IMR-90 (cell line): ENCODE measurements around the gene PRSS22. TPM values are rescaled to one million over a fixed set of nuclear protein-coding genes. Genes with fewer than 3 reads are reported as not detected.

Source experiments
- ATAC-seq: fragments of 200-7000 bp; cut with Tn5 transposase; 2 replicates; pipeline ENCODE4 v1.9.1; 2020; ENCODE audit warnings: low read depth, mild to moderate bottlenecking, moderate library complexity
- BruUV-seq: library from RNA; stranded (reverse); fragments of 400-500 nt; replicated peaks from 2 replicates; lab custom pipeline; 2021; lab: Mats Ljungman, UMichigan
- CTCF ChIA-PET: fragments of 300-600 bp; formaldehyde crosslinking; extraction: SDS; loops from one replicate; lab custom pipeline; 2021; ENCODE audit warnings: antibody characterized with exemption; lab: Yijun Ruan, JAX
- POLR2A ChIA-PET: fragments of 300-600 bp; sonication (Branson Sonifier 250); formaldehyde crosslinking; loops from one replicate; lab custom pipeline; 2022; ENCODE audit warnings: antibody characterized with exemption; ENCODE audit not compliant: unreplicated experiment; lab: Charles Lee
- DNase-seq: peaks from one replicate; pipeline ENCODE4 v3.0.0; 2013
- H2AFZ ChIP-seq: replicated peaks from 2 replicates; pipeline ENCODE3; 2013; ENCODE audit warnings: low read length, mild to moderate bottlenecking; ENCODE audit not compliant: poor library complexity
- H2AK5ac ChIP-seq: 2 replicates; pipeline ENCODE4 v1.6.1; 2013; ENCODE audit warnings: low read depth, low read length, inconsistent platforms
- H2AK9ac ChIP-seq: replicated peaks from 2 replicates; pipeline ENCODE3; 2013; ENCODE audit warnings: mild to moderate bottlenecking, low read depth, low read length, moderate library complexity; ENCODE audit not compliant: poor library complexity
- H2BK120ac ChIP-seq: 2 replicates; pipeline ENCODE4 v1.6.1; 2013; ENCODE audit warnings: low read depth, low read length, inconsistent platforms
- H2BK15ac ChIP-seq: 3 replicates; pipeline ENCODE4 v1.6.1; 2013; ENCODE audit warnings: low read depth, low read length, inconsistent platforms
- H2BK20ac ChIP-seq: 2 replicates; pipeline ENCODE4 v1.6.1; 2013; ENCODE audit warnings: low read depth, mild to moderate bottlenecking, inconsistent platforms, low read length, moderate library complexity
- H2BK5ac ChIP-seq: 2 replicates; pipeline ENCODE4 v1.6.1; 2013; ENCODE audit warnings: mild to moderate bottlenecking, low read depth, low read length, inconsistent platforms; ENCODE audit not compliant: poor library complexity, severe bottlenecking
- H3K14ac ChIP-seq: replicated peaks from 2 replicates; pipeline ENCODE4 v1.6.1; 2013; ENCODE audit warnings: low read depth, low read length, inconsistent platforms
- H3K18ac ChIP-seq: 2 replicates; pipeline ENCODE4 v1.6.1; 2013; ENCODE audit warnings: low read depth, low read length, control low read depth
- H3K23ac ChIP-seq: 2 replicates; pipeline ENCODE4 v1.6.1; 2013; ENCODE audit warnings: low read depth, low read length, inconsistent platforms
- H3K27ac ChIP-seq: 2 replicates; pipeline ENCODE4 v1.5.1; 2013; ENCODE audit warnings: mild to moderate bottlenecking, control low read depth, low read length; ENCODE audit not compliant: insufficient read depth
- H3K27me3 ChIP-seq: 2 replicates; pipeline ENCODE4 v1.6.1; 2013; ENCODE audit warnings: low read length; ENCODE audit not compliant: control insufficient read depth, insufficient read depth
- H3K36me3 ChIP-seq: 2 replicates; pipeline ENCODE4 v1.6.1; 2013; ENCODE audit warnings: low read length, mixed read lengths; ENCODE audit not compliant: control insufficient read depth, insufficient read depth
- H3K4ac ChIP-seq: 2 replicates; pipeline ENCODE4 v1.6.1; 2013; ENCODE audit warnings: low read depth, low read length, inconsistent platforms
- H3K4me1 ChIP-seq: 2 replicates; pipeline ENCODE4 v1.6.1; 2013; ENCODE audit warnings: low read length, mixed read lengths; ENCODE audit not compliant: control insufficient read depth, insufficient read depth
- H3K4me2 ChIP-seq: 2 replicates; pipeline ENCODE4 v1.6.1; 2013; ENCODE audit warnings: low read depth, mild to moderate bottlenecking, control low read depth, low read length, moderate library complexity
- H3K4me3 ChIP-seq: 2 replicates; pipeline ENCODE4 v1.5.1; 2013; ENCODE audit warnings: low read depth, mild to moderate bottlenecking, control low read depth, low read length, moderate library complexity; ENCODE audit not compliant: insufficient read depth
- H3K56ac ChIP-seq: 2 replicates; pipeline ENCODE4 v1.6.1; 2013; ENCODE audit warnings: low read length, inconsistent platforms; ENCODE audit not compliant: insufficient read depth; ENCODE audit errors: extremely low read depth
- H3K79me1 ChIP-seq, 2 experiments: 2 replicates each; pipeline ENCODE4 v1.6.1; 2013; ENCODE audit warnings: low read length in 2 of 2, inconsistent platforms in 1 of 2, low read depth in 1 of 2
- H3K9ac ChIP-seq: 2 replicates; pipeline ENCODE4 v1.6.1; 2013; ENCODE audit warnings: low read depth, low read length, control low read depth
- H3K9me1 ChIP-seq: 2 replicates; pipeline ENCODE4 v1.6.1; 2013; ENCODE audit warnings: low read length, inconsistent platforms; ENCODE audit not compliant: insufficient read depth
- H3K9me3 ChIP-seq: 2 replicates; pipeline ENCODE4 v1.6.1; 2013; ENCODE audit warnings: low read length; ENCODE audit not compliant: control insufficient read depth, insufficient read depth
- H4K20me1 ChIP-seq: 2 replicates; pipeline ENCODE4 v1.6.1; 2013; ENCODE audit warnings: low read length, inconsistent platforms; ENCODE audit not compliant: insufficient read depth
- H4K5ac ChIP-seq: 2 replicates; pipeline ENCODE4 v1.6.1; 2013; ENCODE audit warnings: mild to moderate bottlenecking, low read depth, low read length, control low read depth
- H4K8ac ChIP-seq, 2 experiments: 2 replicates each; pipeline ENCODE4 v1.6.1; 2013; ENCODE audit warnings: low read depth in 2 of 2, low read length in 2 of 2, control low read depth in 1 of 2, inconsistent platforms in 1 of 2
- H4K91ac ChIP-seq: 2 replicates; pipeline ENCODE4 v1.6.1; 2013; ENCODE audit warnings: low read depth, low read length, inconsistent platforms; ENCODE audit not compliant: insufficient read depth
- BHLHE40 ChIP-seq: fragments of 150-350 bp; IDR thresholded peaks from 2 replicates; pipeline ENCODE4 v1.6.1; 2016; ENCODE audit warnings: mild to moderate bottlenecking, low read depth, low read length
- CEBPB ChIP-seq: IDR thresholded peaks from 2 replicates; pipeline ENCODE4 v1.6.1; 2012; ENCODE audit warnings: low read depth, low read length, improper control_type of control experiment
- CHD1 ChIP-seq: IDR thresholded peaks from 2 replicates; pipeline ENCODE4 v1.6.1; 2012; ENCODE audit warnings: low read depth, low read length, improper control_type of control experiment
- FOS ChIP-seq: fragments of 150-350 bp; IDR thresholded peaks from 2 replicates; pipeline ENCODE4 v1.6.1; 2016; ENCODE audit warnings: low read depth, low read length
- MAFK ChIP-seq: IDR thresholded peaks from 2 replicates; pipeline ENCODE4 v1.6.1; 2012; ENCODE audit warnings: low read depth, low read length, improper control_type of control experiment
- MAZ ChIP-seq: IDR thresholded peaks from 2 replicates; pipeline ENCODE4 v1.6.1; 2012; ENCODE audit warnings: low read depth, mild to moderate bottlenecking, low read length, improper control_type of control experiment, moderate library complexity, borderline replicate concordance
- MXI1 ChIP-seq: IDR thresholded peaks from 2 replicates; pipeline ENCODE4 v1.6.1; 2012; ENCODE audit warnings: low read depth, mild to moderate bottlenecking, low read length, moderate library complexity, borderline replicate concordance
- NFE2L2 ChIP-seq: fragments of 150-350 bp; IDR thresholded peaks from 2 replicates; pipeline ENCODE4 v1.6.1; 2016; ENCODE audit warnings: low read depth, mild to moderate bottlenecking, low read length
- POLR2A ChIP-seq: IDR thresholded peaks from 2 replicates; pipeline ENCODE4 v1.6.1; 2012; ENCODE audit warnings: mild to moderate bottlenecking, low read depth, low read length
- RAD21 ChIP-seq: IDR thresholded peaks from 2 replicates; pipeline ENCODE4 v1.6.1; 2012; ENCODE audit warnings: low read length, improper control_type of control experiment
- RCOR1 ChIP-seq: IDR thresholded peaks from 2 replicates; pipeline ENCODE4 v1.6.1; 2012; ENCODE audit warnings: mild to moderate bottlenecking, low read length, improper control_type of control experiment; ENCODE audit not compliant: insufficient replicate concordance
- RFX5 ChIP-seq: IDR thresholded peaks from 2 replicates; pipeline ENCODE4 v1.8.0; 2012; ENCODE audit warnings: low read depth, mild to moderate bottlenecking, low read length, moderate library complexity
- SMC3 ChIP-seq: fragments of 150-350 bp; IDR thresholded peaks from 2 replicates; pipeline ENCODE4 v1.6.1; 2016; ENCODE audit warnings: low read depth, mild to moderate bottlenecking, antibody characterized with exemption, low read length, moderate library complexity
- WGBS, 2 experiments: methylation state at CpG; one replicate each; pipeline versions ENCODE4 v1.1.5 to v1.1.7; 2013; ENCODE audit warnings: missing lambda C conversion rate in 2 of 2; ENCODE audit not compliant: insufficient read length in 1 of 2; ENCODE audit errors: extremely low coverage in 2 of 2; 5-methylcytosine and 5-hydroxymethylcytosine counted together
- dilution Hi-C: fragments of 300-500 bp; cut with HindIII; formaldehyde crosslinking; loops from one replicate; pipeline ENCODE4 v1.14.3; 2018; ENCODE audit warnings: low sequenced_read_pairs; ENCODE audit not compliant: unreplicated experiment
- in situ Hi-C: fragments of 300-500 bp; cut with MboI; formaldehyde crosslinking; loops from 3 replicates; pipeline ENCODE4 v1.14.3; 2019; ENCODE audit warnings: low sequenced_read_pairs, inconsistent platforms, mixed read lengths
- intact Hi-C: fragments of 100-400 bp; cut with micrococcal nuclease; formaldehyde crosslinking; loops from 2 replicates; pipeline ENCODE4 v1.10.0; 2022
- polyA plus RNA-seq, 3 experiments: library from polyadenylated mRNA; depleted of rRNA; stranded (reverse); fragments of >200 nt; gene quantifications; 2 replicates each; pipeline ENCODE4 v1.2.3, GENCODE V29; 2012; ENCODE audit warnings: low replicate concordance in 1 of 3
- total RNA-seq: library from RNA; depleted of rRNA; stranded (reverse); fragments of >200 nt; gene quantifications from 2 replicates; pipeline ENCODE4 v1.2.3, GENCODE V29; 2012
- TF ChIP-seq, protein P1 (sequence below): fragments of 150-350 bp; IDR thresholded peaks from 2 replicates; pipeline ENCODE4 v1.6.1; 2016; ENCODE audit warnings: low read depth, mild to moderate bottlenecking, low read length, moderate library complexity, borderline replicate concordance
- TF ChIP-seq, protein P2 (sequence below): fragments of 150-350 bp; IDR thresholded peaks from 2 replicates; pipeline ENCODE4 v1.6.1; 2017; ENCODE audit warnings: mild to moderate bottlenecking, antibody characterized with exemption, low read length, low read depth
- TF ChIP-seq, protein P3 (sequence below): conservative IDR thresholded peaks from 2 replicates; pipeline ENCODE4 v1.5.1; 2012; ENCODE audit warnings: mild to moderate bottlenecking, low read depth, low read length, improper control_type of control experiment

The PRSS22 gene
- total and polyA plus RNA-seq, 2 of the 4 experiments (the other 2 are of a cell fraction): not detected

DNA sequence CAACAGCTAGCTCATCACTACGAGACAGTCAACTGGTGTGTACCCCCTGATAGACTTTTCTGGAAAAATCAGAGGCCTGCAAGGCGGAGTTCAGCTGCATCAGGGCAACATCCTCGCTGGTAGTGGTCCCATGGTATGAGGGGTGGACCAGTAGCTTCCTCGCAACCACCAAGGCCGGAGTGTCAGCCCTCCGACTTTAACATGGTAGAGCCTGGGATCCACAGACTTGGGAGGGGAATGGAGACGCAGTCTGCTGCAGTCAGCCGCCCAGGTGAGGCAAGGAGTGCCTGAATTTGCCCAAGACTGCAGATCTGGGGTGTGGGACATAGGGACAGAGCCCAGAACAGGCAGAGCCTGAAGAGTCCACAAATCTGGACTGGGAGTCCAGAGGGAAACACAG, 14.4 kb downstream of the PRSS22 start:
- ChIA-PET POLR2A (no interaction called here), CTCF (interaction anchor here (3.1 kb wide), 1 partner anchor 25 kb away, joined by 14 read pairs; no protein-coding TSS in a partner anchor)
- Histone ChIP-seq H3K27me3 (no peaks in the 10 kb centered on the region; the same call in 1 of the 2 replicates), H2BK15ac (no peak overlapping the region), H3K4ac (no peak overlapping the region), H3K27ac (no peak overlapping the region), H2AK5ac (no peak overlapping the region; the same call in 1 of the 2 replicates), H3K9me3 (no peaks in the 10 kb centered on the region), H3K18ac (no peak overlapping the region), H4K91ac (no peak overlapping the region), H3K4me2 (no peak overlapping the region), H3K56ac (no peak overlapping the region), H4K20me1 (peaks cover 4% of the 10 kb centered on the region; the same call in 1 of the 2 replicates), H2AK9ac (no peak overlapping the region), H3K79me1 (no peaks in the 10 kb centered on the region), H3K4me1 (peaks cover 7% of the 10 kb centered on the region), H3K9me1 (peaks cover 6% of the 10 kb centered on the region), H4K8ac (no peak overlapping the region), H2BK120ac (no peak overlapping the region), H3K36me3 (no peaks in the 10 kb centered on the region), H4K5ac (no peak overlapping the region), H3K23ac (no peak overlapping the region), H2BK5ac (no peak overlapping the region), H2BK20ac (no peak overlapping the region), H2AFZ (no peak overlapping the region), H3K9ac (no peak overlapping the region), H3K4me3 (no peak overlapping the region), H3K14ac (no peak overlapping the region)
- dilution Hi-C loops (no loop called here), in situ Hi-C loops (no loop called here), intact Hi-C loops (no loop called here)
- no TSS peak for BruUV-seq
- 89% methylated on average over 5 of the region's 8 CpGs; no CpG with 5 or more reads in 1 of the 2 experiments for whole genome bisulfite sequencing, 2 experiments
- TF ChIP-seq CHD1 (no peak), FOS (no peak), RCOR1 (no peak), POLR2A (no peak), MXI1 (no peak), RFX5 (no peak), CEBPB (no peak), BHLHE40 (no peak), SMC3 (no peak), MAZ (no peak), RAD21 (no peak), MAFK (no peak), NFE2L2 (no peak)
- TF ChIP-seq, protein P1, sequence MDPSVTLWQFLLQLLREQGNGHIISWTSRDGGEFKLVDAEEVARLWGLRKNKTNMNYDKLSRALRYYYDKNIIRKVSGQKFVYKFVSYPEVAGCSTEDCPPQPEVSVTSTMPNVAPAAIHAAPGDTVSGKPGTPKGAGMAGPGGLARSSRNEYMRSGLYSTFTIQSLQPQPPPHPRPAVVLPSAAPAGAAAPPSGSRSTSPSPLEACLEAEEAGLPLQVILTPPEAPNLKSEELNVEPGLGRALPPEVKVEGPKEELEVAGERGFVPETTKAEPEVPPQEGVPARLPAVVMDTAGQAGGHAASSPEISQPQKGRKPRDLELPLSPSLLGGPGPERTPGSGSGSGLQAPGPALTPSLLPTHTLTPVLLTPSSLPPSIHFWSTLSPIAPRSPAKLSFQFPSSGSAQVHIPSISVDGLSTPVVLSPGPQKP: no peak
- TF ChIP-seq, protein P2, sequence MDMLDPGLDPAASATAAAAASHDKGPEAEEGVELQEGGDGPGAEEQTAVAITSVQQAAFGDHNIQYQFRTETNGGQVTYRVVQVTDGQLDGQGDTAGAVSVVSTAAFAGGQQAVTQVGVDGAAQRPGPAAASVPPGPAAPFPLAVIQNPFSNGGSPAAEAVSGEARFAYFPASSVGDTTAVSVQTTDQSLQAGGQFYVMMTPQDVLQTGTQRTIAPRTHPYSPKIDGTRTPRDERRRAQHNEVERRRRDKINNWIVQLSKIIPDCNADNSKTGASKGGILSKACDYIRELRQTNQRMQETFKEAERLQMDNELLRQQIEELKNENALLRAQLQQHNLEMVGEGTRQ: no peak
- TF ChIP-seq, protein P3, sequence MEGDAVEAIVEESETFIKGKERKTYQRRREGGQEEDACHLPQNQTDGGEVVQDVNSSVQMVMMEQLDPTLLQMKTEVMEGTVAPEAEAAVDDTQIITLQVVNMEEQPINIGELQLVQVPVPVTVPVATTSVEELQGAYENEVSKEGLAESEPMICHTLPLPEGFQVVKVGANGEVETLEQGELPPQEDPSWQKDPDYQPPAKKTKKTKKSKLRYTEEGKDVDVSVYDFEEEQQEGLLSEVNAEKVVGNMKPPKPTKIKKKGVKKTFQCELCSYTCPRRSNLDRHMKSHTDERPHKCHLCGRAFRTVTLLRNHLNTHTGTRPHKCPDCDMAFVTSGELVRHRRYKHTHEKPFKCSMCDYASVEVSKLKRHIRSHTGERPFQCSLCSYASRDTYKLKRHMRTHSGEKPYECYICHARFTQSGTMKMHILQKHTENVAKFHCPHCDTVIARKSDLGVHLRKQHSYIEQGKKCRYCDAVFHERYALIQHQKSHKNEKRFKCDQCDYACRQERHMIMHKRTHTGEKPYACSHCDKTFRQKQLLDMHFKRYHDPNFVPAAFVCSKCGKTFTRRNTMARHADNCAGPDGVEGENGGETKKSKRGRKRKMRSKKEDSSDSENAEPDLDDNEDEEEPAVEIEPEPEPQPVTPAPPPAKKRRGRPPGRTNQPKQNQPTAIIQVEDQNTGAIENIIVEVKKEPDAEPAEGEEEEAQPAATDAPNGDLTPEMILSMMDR: no peak
- ATAC-seq (no peak), DNase-seq (no peak)
